ENCODE measurements around the gene PHF12. TPM values are rescaled to one million over a fixed set of nuclear protein-coding genes. Genes with fewer than 3 reads are reported as not detected.
A peak's percentile ranks its signal among the peaks of the same experiment; 100 is the strongest.

The PHF12 gene
- total and polyA plus RNA-seq, 2 of the 13 experiments (the other 11 are each of a cell fraction or from before 2014, with no cell fraction given) = 9.8 to 17.1 TPM

DNA sequence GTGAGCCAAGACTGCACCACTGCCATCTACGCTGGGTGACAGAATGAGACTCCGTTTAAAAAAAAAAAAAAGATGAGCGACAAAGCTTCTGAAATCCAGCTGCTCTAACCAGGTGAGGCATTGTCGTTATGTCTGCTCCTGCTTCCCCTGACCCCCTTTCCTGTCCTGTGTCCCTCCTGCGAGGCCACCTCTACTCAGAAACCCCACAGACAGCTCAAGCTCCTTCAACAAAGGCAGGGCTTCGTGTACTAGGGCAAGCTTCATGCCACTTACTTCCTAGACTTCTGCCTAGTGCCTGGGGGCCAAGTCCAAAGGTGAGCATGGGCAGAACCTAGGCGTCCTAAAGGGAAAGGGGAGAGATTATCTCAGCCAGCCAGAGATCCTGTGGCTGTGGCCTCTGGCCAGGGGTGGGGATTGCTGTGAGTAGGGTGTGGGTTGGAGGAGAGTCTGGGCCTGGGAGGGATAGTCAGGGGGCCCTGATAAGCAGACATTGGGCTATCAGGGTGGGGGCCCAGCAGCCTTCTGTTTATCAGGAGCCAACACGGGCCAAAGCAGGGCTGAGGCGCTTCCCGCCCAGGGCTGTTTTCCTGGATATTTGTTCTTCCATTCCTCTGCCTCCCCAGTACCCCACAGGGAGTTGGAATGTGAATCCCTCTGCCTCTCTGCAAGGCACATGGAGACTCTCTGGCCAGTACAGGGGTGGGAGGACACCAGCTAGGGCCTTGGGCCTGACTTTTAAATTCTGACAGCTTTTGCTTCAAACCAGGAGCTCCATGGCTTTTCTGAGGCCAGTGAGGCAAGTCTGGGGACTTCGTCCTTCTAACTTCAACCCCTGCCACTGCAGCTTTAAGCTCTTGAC lies 86.1 kb downstream of the PHF12 start (continued):
- TF ChIP-seq, protein P1, sequence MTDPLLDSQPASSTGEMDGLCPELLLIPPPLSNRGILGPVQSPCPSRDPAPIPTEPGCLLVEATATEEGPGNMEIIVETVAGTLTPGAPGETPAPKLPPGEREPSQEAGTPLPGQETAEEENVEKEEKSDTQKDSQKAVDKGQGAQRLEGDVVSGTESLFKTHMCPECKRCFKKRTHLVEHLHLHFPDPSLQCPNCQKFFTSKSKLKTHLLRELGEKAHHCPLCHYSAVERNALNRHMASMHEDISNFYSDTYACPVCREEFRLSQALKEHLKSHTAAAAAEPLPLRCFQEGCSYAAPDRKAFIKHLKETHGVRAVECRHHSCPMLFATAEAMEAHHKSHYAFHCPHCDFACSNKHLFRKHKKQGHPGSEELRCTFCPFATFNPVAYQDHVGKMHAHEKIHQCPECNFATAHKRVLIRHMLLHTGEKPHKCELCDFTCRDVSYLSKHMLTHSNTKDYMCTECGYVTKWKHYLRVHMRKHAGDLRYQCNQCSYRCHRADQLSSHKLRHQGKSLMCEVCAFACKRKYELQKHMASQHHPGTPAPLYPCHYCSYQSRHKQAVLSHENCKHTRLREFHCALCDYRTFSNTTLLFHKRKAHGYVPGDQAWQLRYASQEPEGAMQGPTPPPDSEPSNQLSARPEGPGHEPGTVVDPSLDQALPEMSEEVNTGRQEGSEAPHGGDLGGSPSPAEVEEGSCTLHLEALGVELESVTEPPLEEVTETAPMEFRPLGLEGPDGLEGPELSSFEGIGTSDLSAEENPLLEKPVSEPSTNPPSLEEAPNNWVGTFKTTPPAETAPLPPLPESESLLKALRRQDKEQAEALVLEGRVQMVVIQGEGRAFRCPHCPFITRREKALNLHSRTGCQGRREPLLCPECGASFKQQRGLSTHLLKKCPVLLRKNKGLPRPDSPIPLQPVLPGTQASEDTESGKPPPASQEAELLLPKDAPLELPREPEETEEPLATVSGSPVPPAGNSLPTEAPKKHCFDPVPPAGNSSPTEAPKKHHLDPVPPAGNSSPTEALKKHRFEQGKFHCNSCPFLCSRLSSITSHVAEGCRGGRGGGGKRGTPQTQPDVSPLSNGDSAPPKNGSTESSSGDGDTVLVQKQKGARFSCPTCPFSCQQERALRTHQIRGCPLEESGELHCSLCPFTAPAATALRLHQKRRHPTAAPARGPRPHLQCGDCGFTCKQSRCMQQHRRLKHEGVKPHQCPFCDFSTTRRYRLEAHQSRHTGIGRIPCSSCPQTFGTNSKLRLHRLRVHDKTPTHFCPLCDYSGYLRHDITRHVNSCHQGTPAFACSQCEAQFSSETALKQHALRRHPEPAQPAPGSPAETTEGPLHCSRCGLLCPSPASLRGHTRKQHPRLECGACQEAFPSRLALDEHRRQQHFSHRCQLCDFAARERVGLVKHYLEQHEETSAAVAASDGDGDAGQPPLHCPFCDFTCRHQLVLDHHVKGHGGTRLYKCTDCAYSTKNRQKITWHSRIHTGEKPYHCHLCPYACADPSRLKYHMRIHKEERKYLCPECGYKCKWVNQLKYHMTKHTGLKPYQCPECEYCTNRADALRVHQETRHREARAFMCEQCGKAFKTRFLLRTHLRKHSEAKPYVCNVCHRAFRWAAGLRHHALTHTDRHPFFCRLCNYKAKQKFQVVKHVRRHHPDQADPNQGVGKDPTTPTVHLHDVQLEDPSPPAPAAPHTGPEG (CRISPR knock-in tag; IDR thresholded peaks at IDR 0.05) = no peak
- TF ChIP-seq, protein P2, sequence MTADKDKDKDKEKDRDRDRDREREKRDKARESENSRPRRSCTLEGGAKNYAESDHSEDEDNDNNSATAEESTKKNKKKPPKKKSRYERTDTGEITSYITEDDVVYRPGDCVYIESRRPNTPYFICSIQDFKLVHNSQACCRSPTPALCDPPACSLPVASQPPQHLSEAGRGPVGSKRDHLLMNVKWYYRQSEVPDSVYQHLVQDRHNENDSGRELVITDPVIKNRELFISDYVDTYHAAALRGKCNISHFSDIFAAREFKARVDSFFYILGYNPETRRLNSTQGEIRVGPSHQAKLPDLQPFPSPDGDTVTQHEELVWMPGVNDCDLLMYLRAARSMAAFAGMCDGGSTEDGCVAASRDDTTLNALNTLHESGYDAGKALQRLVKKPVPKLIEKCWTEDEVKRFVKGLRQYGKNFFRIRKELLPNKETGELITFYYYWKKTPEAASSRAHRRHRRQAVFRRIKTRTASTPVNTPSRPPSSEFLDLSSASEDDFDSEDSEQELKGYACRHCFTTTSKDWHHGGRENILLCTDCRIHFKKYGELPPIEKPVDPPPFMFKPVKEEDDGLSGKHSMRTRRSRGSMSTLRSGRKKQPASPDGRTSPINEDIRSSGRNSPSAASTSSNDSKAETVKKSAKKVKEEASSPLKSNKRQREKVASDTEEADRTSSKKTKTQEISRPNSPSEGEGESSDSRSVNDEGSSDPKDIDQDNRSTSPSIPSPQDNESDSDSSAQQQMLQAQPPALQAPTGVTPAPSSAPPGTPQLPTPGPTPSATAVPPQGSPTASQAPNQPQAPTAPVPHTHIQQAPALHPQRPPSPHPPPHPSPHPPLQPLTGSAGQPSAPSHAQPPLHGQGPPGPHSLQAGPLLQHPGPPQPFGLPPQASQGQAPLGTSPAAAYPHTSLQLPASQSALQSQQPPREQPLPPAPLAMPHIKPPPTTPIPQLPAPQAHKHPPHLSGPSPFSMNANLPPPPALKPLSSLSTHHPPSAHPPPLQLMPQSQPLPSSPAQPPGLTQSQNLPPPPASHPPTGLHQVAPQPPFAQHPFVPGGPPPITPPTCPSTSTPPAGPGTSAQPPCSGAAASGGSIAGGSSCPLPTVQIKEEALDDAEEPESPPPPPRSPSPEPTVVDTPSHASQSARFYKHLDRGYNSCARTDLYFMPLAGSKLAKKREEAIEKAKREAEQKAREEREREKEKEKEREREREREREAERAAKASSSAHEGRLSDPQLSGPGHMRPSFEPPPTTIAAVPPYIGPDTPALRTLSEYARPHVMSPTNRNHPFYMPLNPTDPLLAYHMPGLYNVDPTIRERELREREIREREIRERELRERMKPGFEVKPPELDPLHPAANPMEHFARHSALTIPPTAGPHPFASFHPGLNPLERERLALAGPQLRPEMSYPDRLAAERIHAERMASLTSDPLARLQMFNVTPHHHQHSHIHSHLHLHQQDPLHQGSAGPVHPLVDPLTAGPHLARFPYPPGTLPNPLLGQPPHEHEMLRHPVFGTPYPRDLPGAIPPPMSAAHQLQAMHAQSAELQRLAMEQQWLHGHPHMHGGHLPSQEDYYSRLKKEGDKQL (CRISPR knock-in tag; IDR thresholded peaks at IDR 0.05; ENCODE audit: low read depth) = no peak
- TF ChIP-seq HNF4A (CRISPR knock-in tag; IDR thresholded peaks at IDR 0.05) (peak; percentile 82), ZNF547 (CRISPR knock-in tag; IDR thresholded peaks at IDR 0.05) (no peak), ZNF629 (CRISPR knock-in tag; conservative IDR thresholded peaks at IDR 0.05) (no peak), JUND (CRISPR knock-in tag; IDR thresholded peaks at IDR 0.05) (no peak), MEF2D (CRISPR knock-in tag; IDR thresholded peaks at IDR 0.05) (no peak), HOXA7 (CRISPR knock-in tag; IDR thresholded peaks at IDR 0.05) (no peak), ZNF557 (CRISPR knock-in tag; IDR thresholded peaks at IDR 0.05) (no peak)
- TF ChIP-seq, protein P3, sequence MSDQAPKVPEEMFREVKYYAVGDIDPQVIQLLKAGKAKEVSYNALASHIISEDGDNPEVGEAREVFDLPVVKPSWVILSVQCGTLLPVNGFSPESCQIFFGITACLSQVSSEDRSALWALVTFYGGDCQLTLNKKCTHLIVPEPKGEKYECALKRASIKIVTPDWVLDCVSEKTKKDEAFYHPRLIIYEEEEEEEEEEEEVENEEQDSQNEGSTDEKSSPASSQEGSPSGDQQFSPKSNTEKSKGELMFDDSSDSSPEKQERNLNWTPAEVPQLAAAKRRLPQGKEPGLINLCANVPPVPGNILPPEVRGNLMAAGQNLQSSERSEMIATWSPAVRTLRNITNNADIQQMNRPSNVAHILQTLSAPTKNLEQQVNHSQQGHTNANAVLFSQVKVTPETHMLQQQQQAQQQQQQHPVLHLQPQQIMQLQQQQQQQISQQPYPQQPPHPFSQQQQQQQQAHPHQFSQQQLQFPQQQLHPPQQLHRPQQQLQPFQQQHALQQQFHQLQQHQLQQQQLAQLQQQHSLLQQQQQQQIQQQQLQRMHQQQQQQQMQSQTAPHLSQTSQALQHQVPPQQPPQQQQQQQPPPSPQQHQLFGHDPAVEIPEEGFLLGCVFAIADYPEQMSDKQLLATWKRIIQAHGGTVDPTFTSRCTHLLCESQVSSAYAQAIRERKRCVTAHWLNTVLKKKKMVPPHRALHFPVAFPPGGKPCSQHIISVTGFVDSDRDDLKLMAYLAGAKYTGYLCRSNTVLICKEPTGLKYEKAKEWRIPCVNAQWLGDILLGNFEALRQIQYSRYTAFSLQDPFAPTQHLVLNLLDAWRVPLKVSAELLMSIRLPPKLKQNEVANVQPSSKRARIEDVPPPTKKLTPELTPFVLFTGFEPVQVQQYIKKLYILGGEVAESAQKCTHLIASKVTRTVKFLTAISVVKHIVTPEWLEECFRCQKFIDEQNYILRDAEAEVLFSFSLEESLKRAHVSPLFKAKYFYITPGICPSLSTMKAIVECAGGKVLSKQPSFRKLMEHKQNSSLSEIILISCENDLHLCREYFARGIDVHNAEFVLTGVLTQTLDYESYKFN (CRISPR knock-in tag; conservative IDR thresholded peaks at IDR 0.05) = 0 out of 2 replicates have a peak, but pooled peaks have one; percentile 32
- TF ChIP-seq, protein P4, sequence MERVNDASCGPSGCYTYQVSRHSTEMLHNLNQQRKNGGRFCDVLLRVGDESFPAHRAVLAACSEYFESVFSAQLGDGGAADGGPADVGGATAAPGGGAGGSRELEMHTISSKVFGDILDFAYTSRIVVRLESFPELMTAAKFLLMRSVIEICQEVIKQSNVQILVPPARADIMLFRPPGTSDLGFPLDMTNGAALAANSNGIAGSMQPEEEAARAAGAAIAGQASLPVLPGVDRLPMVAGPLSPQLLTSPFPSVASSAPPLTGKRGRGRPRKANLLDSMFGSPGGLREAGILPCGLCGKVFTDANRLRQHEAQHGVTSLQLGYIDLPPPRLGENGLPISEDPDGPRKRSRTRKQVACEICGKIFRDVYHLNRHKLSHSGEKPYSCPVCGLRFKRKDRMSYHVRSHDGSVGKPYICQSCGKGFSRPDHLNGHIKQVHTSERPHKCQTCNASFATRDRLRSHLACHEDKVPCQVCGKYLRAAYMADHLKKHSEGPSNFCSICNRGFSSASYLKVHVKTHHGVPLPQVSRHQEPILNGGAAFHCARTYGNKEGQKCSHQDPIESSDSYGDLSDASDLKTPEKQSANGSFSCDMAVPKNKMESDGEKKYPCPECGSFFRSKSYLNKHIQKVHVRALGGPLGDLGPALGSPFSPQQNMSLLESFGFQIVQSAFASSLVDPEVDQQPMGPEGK (CRISPR knock-in tag; IDR thresholded peaks at IDR 0.05) = no peak; the same call in none of the 2 replicates
